NCI-H524 (cell line): ENCODE results near the gene MS4A12.
"Not testable (repeated sequence)": the region's sequence is repeated elsewhere in the genome, so short reads cannot be mapped to it uniquely, and the experiment has no call there.

Experiments used
- DNase-seq, 2 experiments: peaks; one replicate each; lab custom pipeline; 2025; lab: John Stamatoyannopoulos, UW

Gene MS4A12

GRCh38 chr11:60512651-60513225, 20.2 kb downstream of the MS4A12 start:
- no peak for DNase-seq

DNA sequence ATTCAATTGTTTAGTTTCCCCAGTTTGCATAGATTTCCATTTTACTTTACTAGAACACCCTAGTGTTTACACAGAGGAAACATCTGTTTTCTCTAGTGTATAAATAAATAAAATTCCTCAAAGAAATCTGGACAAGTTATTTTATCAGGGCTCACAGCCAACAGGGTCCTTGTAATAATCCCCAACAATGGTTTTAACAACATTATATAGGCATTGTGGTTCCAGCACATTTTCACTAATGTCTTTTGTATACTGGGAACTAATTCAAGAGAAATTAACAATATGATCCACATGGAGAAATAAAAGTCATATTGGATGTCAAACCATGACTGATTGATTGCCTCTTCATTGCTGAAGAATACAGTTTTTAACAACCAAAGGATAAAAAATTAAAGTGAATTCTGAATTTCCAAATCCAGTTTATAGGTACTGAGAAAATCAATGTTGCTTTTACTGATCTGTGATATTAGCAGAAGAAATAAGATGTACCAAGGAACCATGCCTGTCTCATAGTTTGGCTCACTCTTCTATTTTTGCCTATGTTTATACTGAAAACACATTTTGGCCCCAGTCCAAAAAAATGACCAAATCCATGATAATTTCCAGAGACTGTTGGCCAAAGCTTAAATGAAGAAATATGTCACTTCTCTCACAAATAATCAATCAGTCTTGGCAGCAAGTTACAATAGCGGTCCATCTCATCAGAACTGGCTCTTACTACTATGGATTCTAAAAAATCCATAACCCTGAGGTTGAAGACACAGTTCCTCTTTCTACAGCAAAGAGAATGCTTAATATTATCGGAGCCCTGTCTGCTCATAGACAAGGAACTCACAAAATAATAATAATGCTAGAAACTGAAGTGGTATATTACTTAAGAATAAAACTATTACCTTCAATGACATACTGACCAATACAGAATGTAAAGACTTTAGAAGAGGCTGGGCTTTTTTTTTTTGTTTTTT, 21.2 kb downstream of the MS4A12 start:
- DNase-seq, result no peak

DNA sequence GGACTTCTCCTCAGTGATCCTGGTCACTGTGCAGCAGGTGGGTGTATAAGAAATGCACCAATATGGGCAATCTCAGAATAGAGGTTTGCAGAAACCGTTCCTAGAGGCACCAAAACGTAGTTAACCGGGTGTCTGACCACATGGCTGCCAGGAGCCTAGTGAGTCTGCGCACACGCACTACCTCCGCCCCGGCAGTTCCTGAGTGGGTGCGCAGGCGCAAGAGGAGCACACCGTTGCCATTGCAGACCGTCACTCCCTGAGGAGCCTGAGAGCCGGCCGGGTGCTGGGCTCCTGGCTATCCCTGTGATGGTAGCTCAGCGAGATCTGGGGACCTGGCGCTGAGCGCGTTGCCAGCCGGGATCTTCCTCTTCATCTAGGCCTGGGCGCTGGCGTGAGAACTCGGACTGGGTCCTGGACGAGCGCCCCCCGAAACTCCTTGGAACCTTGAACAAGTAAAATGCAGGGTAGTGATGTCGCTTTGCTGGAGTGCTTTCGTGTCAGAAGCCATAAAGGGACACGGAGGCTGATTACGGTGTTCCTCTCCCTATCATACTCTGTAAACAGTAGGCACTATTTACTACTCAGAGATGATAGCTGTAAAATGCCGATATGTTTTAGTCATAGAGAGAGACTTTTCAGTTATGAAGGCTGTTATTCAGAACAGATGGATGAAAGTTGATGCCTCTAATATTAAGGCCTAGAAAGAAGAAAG, 22.7 kb downstream of the MS4A12 start, which contains the start of gene MS4A13:
Gene MS4A13 (plus strand): TSS at position 249 of the 712 bp plus-strand sequence. CDS start 2,692 bp downstream, outside the sequence.
- no peak for DNase-seq

DNA sequence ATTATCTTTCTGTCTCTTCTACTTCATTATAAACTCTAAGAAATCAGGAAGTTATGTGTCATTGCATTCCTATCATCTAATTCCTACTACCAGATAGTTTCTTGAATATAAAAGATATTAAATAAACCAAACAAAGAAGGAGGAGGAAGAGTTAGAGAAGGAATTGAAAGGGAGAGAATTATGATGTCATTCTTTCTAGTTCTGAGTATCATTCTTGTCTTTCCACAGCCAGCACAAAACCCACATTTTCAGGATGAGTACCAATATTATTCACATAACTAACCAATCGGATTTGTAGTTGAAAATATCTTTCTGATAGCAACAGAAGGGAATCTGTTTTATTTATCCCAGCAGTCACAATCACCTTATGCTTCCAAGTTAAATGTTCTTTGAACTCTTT, 35.9 kb downstream of the MS4A12 start:
- no peak for DNase-seq

- DNase-seq, result no peak
These were observed 36.4 kb downstream of the MS4A12 start for GRCh38 chr11:60528934-60529333.

- DNase-seq, result no peak
These were observed 38.0 kb downstream of the MS4A12 start for GRCh38 chr11:60530454-60531100.

GRCh38 chr11:60532383-60532782, 39.8 kb downstream of the MS4A12 start:
- DNase-seq, result not testable (repeated sequence)

GRCh38 chr11:60538627-60539026, 46.0 kb downstream of the MS4A12 start:
- DNase-seq, result not testable (repeated sequence)

DNA sequence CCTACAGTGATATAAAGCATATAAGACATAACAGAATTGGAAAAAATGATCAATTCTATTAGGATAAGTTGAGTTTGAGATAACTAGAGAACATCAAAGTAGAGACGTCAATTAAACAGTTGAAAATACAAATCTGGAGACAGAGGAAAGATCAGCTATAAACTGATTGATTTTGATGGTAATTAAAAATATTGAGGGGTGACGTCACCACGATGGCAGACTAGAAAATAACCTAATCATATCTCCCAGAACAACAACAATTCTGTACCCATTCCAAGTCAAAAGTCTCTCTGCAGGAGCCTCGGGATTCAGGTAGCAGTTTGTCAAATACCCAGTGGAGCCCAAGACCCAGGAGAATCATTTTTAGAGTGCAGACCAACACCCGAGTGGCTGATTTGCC, 51.5 kb downstream of the MS4A12 start:
- no peak for DNase-seq
